Erythroblast (primary cell): ENCODE data around the gene AP3S2.
"Not testable (repeated sequence)": the region's sequence is repeated elsewhere in the genome, so short reads cannot be mapped to it uniquely, and the experiment has no call there.

ENCODE experiments used
- DNase-seq, 2 experiments: peaks; one replicate each; lab custom pipeline; 2025; lab: John Stamatoyannopoulos, UW
- GATA1 ChIP-seq: IDR thresholded peaks from 2 replicates; pipeline ENCODE4 v1.6.1; 2011; ENCODE audit warnings: low read depth, mild to moderate bottlenecking, control low read depth, low read length, moderate library complexity
- POLR2A ChIP-seq: IDR thresholded peaks from 2 replicates; pipeline ENCODE4 v1.6.1; 2011; ENCODE audit warnings: mild to moderate bottlenecking, low read length

AP3S2 gene

DNA sequence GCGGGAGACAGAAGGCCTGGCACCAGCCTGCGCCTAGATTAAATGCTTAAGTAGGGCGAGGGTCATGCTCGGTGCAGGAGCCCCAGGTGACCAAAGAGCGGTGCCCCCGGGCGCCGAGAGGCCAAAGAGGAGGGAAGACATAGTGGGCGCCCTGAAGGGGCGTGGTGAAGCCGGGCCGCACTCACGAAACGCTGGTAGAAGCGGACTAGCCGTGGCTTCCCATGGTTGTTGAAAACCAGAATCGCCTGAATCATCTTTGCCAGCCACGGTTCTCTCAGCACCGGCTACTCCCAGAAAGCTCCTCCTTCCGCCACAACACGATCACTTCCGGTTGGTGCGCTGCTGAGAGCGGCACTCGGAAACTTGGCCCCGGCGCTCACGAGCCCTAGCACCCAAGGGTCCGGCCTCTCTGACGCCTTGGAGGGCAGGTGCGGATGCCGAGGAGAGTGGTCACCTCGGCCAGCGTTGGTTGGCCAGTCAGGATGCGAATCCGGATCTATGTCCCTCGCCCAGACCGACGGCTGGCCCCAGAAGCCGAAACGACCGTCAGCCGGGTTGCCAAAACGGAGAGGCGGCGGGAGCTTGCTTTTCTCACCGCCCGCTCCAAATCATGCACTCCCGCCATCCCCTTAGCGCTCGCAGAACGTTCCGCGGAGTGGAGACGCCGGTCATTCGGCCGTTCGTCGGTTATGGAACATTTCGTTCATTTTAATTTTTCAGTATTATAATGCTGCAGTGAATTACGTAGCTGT lies at the start of gene AP3S2:
AP3S2 (minus strand) TSS at position 299 of the 752 bp plus-strand sequence; CDS start at position 254, 45 bp downstream.
- TF ChIP-seq GATA1 (no peak), POLR2A (peak; percentile 96)
- peak; percentile 97 to 98 for DNase-seq

GRCh38 chr15:89939910-89940309 lies 46.1 kb upstream of the AP3S2 start:
- DNase-seq: no peak
- TF ChIP-seq GATA1: no peak
- TF ChIP-seq POLR2A: no peak

- not testable (repeated sequence) for DNase-seq
Observed at GRCh38 chr15:89939377-89939776, 45.6 kb upstream of the AP3S2 start.

- no peak for DNase-seq
- no peak for TF ChIP-seq GATA1
- TF ChIP-seq POLR2A: no peak
Observed at GRCh38 chr15:89937365-89938350, 43.9 kb upstream of the AP3S2 start.

DNA sequence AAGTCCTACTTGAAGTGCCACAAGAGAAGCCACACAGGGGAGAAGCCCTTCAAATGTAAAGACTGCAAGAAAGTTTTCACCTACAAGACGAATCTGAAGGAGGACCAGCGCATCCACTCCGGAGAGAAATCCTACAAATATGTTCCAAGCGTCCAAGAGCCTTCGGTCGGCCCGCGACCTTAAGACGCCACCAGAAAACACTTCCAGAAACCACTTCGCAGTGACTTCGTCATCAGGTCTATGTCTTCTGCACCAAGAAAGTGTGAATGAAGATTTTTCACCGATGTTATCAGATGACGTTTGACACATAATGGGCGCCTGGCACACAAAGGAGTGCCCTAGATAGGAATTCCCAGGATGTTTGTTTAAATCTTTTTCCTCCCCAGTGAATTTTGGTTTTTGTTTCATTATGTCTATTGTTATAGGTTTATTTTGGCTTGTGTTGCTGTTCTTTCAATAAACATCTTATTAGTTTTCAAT lies 43.0 kb upstream of the AP3S2 start:
- TF ChIP-seq POLR2A (no peak), GATA1 (no peak)
- no peak for DNase-seq

- TF ChIP-seq POLR2A: no peak
- no peak for TF ChIP-seq GATA1
- DNase-seq: no peak
Observed at GRCh38 chr15:89936051-89936785, 42.4 kb upstream of the AP3S2 start.

DNA sequence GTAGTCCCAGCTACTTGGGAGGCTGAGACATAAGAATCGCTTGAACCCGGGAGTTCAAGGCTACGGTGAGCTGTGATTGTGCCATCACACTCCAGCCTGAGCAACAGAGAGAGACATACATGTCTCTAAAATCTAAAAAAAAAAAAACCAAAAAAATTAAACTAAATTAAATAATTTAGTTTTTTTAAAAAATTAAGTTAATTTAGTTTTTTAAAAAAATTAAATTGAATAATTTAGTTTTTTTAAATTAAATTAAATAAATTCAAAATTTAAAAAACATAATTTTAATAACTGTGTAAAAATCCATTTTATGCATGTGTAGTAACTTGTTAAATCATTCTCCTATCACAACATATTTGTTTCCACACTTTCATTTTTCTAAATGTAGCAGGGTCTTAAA lies 39.1 kb upstream of the AP3S2 start:
- no peak for DNase-seq
- no peak for TF ChIP-seq GATA1
- no peak for TF ChIP-seq POLR2A

- TF ChIP-seq POLR2A (no peak), GATA1 (no peak)
Observed at GRCh38 chr15:89928421-89928820, 34.6 kb upstream of the AP3S2 start.

DNA sequence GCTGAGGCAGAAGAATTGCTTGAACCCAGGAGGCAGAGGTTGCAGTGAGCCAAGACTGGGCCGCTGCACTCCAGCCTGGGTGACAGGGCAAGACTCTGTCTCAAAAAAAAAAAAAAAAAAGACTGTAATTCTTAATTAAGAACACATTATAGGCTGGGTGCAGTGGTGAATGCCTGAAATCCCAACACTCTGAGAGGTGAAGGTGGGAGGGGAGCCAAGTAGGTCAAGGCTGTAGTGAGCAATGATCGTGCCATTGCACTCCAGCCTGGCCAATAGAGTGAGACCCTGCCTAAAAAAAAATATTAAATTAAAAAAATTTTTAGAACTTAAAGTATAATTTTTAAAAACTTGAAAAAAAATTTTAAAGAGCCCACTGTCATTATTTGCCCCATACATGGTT lies 32.4 kb upstream of the AP3S2 start:
- DNase-seq: no peak
- TF ChIP-seq GATA1: no peak
- TF ChIP-seq POLR2A: no peak

More at GRCh38 chr15:89928421-89928820, 34.6 kb upstream of the AP3S2 start:
- no peak for DNase-seq

- no peak for DNase-seq
- TF ChIP-seq GATA1 (no peak), POLR2A (no peak)
Observed at GRCh38 chr15:89917442-89918101, 23.8 kb upstream of the AP3S2 start.

DNA sequence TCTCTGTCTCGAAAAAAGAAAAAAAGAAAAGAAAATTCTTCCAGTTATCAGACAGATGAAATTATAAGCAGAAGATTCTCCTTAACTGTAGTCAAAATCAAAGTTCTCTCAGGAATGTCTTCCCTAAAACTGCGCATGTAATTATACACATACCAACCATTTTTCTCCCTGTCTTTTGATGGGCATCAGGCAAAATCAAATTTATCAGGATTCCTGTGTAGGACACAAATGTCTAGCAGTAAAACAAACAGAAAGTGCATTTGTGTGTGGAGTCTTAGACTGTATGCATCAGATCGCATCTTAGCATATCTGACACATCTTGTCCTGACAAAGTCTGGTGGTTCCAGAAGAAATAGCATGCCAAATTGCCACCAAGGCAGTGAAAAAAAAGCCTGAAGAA lies 22.9 kb upstream of the AP3S2 start:
- DNase-seq: no peak
- TF ChIP-seq POLR2A: no peak
- no peak for TF ChIP-seq GATA1

DNA sequence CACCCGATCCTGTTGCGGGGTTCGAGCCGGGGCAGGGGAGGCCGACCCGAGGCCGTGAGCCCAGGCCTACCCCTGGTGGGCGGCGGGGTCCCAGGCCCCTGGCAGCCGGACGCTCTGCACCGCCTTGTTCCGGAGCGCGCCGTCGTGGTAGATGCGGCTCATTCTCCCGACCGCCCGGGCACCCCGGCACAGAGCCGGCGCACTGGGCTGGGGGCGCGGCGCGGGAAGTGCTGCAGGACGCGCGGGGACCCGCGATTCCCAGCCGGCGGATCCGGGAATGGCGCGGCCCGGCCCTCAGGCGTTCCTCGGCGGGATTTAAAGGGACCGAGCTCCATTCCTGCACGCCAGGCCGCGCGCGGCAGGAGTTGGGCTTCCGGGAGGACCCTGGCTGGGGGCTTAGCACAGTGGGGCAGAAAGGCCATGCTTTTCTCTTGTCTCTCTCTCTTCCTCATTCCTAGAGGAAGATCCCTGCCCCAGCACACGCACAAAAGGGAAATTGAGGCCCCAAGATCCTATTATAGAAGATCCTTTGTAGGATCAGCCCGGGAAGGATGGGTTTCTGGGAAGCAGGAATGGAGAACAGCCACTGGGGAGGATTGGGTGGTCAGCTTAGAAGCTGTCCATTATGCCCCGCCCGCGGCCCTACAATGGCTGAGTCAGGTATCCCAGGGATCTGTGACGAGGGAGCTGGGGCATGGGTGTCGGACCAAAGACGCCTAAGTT lies 19.0 kb upstream of the AP3S2 start, which contains the start of gene ARPIN:
ARPIN (minus strand) TSS at position 279 of the 723 bp plus-strand sequence; CDS start at position 162, 117 bp downstream.
- no peak for DNase-seq
- TF ChIP-seq POLR2A: no peak
- no peak for TF ChIP-seq GATA1
